ENCODE measurements around the gene SLC9A1. TPM values are rescaled to one million over a fixed set of nuclear protein-coding genes. Genes with fewer than 3 reads are reported as not detected.
"Not testable (repeated sequence)": the region's sequence is repeated elsewhere in the genome, so short reads cannot be mapped to it uniquely, and the experiment has no call there.

The SLC9A1 gene
- total RNA-seq (2014; rRNA removed; shearing (Covaris generic); ENCODE audit: low replicate concordance) = 35.3 and 48.6 TPM in 2 replicates

DNA sequence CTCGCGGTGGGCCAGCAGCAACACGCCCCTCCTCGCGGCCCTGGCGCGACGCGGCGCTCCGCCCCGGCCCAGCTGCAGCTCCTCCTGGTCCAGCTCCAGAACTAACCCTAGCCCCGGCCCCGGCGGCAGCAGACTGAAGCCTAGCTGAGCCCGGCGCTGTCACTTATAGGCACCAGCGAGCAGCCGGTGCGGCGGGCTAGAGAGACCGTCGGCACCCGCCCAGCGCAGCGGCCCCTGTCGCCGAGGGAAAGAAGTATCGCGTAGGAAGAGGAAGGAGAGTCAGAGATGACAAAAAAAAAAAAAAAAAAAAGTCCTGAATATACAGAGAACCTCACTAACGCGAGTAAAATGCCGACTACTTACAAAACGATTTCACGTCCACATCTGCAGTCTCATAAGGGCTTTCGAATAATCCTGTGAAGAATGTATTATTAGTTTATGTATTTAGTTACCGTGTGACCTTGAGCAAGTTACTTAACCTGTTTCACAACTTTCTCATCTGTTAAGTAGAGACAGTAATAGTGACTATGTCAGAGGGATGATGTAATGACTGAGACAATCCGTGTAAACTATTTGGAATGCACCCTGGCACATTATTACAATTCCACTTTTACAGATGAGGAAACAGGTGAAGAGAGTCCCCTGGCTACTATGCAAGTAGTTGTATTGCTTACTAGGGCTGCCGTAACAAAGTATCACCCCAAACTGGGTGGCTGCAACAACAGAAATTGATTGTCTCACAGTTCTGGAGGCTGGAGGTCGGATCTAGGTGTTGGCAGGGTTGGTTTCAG is at the start of gene SLC9A1:
Gene SLC9A1 (minus strand): TSS at position 135 of the 791 bp plus-strand sequence. CDS start 791 bp downstream, outside the sequence.
- no peaks in the 10 kb centered on the region; the same call in 1 of the 2 replicates for H3K36me3 ChIP-seq (ENCODE audit: insufficient read depth, low read length)
- DNase-seq = peak; percentile 96
- peaks cover 50% of the 10 kb centered on the region for H3K4me1 ChIP-seq (ENCODE audit: low read length)
- H3K9me2 ChIP-seq (replicated peaks; ENCODE audit: insufficient read depth, low read length) = no peaks in the 10 kb centered on the region
- peak within 1 kb of the TSS; percentile 100 for H3K4me2 ChIP-seq (ENCODE audit: low read depth, low read length, poor library complexity, severe bottlenecking)
- H3K27me3 ChIP-seq (ENCODE audit: low read length) = no peaks in the 10 kb centered on the region
- H4K20me1 ChIP-seq (ENCODE audit: insufficient read depth, low read depth, low read length) = peaks cover 20% of the 10 kb centered on the region
- H2AFZ ChIP-seq (ENCODE audit: low read length) = peak within 1 kb of the TSS; percentile 45
- H3K9ac ChIP-seq (ENCODE audit: low read length) = peak within 1 kb of the TSS; percentile 98
- H3K27ac ChIP-seq (ENCODE audit: low read length) = peak within 1 kb of the TSS; percentile 99
- peak within 1 kb of the TSS; percentile 92 for H3K4me3 ChIP-seq (ENCODE audit: low read length)
- H3K79me2 ChIP-seq (ENCODE audit: low read length) = peaks cover 45% of the 10 kb centered on the region
- no peaks in the 10 kb centered on the region for H3K9me3 ChIP-seq (ENCODE audit: low read length)

DNA sequence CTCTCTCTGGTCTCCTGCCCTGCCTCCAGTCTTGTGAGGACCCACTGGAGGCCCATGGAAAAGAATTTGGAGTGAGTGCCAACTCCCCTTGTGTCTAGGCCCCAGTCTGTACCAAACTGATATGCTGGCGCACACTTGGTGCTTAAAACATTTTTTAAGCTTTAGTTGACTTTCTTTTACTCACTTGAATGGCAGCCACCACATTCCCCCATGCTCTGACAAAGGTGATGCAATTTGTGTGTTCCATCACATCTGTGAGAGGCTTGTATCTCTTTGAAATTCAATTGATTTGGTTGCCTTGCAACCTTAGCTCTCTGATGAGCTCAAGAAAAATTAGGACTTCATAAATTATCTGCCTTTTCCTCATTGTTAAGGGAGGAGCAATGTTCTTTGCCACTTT is 49.0 kb upstream of the SLC9A1 start:
- H3K27ac ChIP-seq (ENCODE audit: low read length) = no peak overlapping the region
- DNase-seq = no peak
- no peak overlapping the region for H3K9ac ChIP-seq (ENCODE audit: low read length)
- H3K9me2 ChIP-seq (replicated peaks; ENCODE audit: insufficient read depth, low read length) = no peaks in the 10 kb centered on the region
- no peaks in the 10 kb centered on the region for H3K36me3 ChIP-seq (ENCODE audit: insufficient read depth, low read length)
- no peak overlapping the region for H3K4me2 ChIP-seq (ENCODE audit: low read depth, low read length, poor library complexity, severe bottlenecking)
- H4K20me1 ChIP-seq (ENCODE audit: insufficient read depth, low read depth, low read length) = no peaks in the 10 kb centered on the region
- no peaks in the 10 kb centered on the region for H3K27me3 ChIP-seq (ENCODE audit: low read length)
- no peak overlapping the region for H3K4me3 ChIP-seq (ENCODE audit: low read length)
- no peak overlapping the region for H2AFZ ChIP-seq (ENCODE audit: low read length)
- no peaks in the 10 kb centered on the region for H3K79me2 ChIP-seq (ENCODE audit: low read length)
- no peaks in the 10 kb centered on the region for H3K9me3 ChIP-seq (ENCODE audit: low read length)
- H3K4me1 ChIP-seq (ENCODE audit: low read length) = peaks cover 2% of the 10 kb centered on the region; the same call in 1 of the 2 replicates

DNA sequence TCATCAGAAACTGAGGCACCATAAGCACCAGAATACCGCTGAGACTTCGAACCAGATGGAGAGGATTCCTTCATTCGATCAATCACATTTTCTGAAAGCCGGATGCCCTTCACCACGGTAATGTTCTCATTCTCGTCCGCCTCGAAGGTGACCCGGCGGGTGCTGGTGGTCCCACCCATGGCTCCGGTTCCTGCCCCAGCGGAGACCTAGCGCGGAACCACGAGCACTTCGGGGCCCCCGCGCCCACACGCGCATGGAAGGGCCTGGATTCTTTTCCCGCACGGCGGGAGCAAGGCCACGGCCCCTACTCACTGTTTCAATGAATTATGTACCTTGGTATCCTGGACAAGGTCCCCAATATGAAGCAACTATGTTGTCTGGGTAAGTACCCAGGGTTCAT is 46.4 kb upstream of the SLC9A1 start:
- H3K9ac ChIP-seq (ENCODE audit: low read length) = no peak overlapping the region
- no peak overlapping the region for H2AFZ ChIP-seq (ENCODE audit: low read length)
- H3K4me3 ChIP-seq (ENCODE audit: low read length) = no peak overlapping the region
- H3K27me3 ChIP-seq (ENCODE audit: low read length) = no peaks in the 10 kb centered on the region
- no peaks in the 10 kb centered on the region for H3K79me2 ChIP-seq (ENCODE audit: low read length)
- no peaks in the 10 kb centered on the region for H4K20me1 ChIP-seq (ENCODE audit: insufficient read depth, low read depth, low read length)
- peaks cover 7% of the 10 kb centered on the region for H3K4me1 ChIP-seq (ENCODE audit: low read length)
- no peak for DNase-seq
- H3K36me3 ChIP-seq (ENCODE audit: insufficient read depth, low read length) = no peaks in the 10 kb centered on the region
- no peak overlapping the region for H3K4me2 ChIP-seq (ENCODE audit: low read depth, low read length, poor library complexity, severe bottlenecking)
- H3K9me2 ChIP-seq (replicated peaks; ENCODE audit: insufficient read depth, low read length) = no peaks in the 10 kb centered on the region
- no peak overlapping the region for H3K27ac ChIP-seq (ENCODE audit: low read length)
- no peaks in the 10 kb centered on the region for H3K9me3 ChIP-seq (ENCODE audit: low read length)

DNA sequence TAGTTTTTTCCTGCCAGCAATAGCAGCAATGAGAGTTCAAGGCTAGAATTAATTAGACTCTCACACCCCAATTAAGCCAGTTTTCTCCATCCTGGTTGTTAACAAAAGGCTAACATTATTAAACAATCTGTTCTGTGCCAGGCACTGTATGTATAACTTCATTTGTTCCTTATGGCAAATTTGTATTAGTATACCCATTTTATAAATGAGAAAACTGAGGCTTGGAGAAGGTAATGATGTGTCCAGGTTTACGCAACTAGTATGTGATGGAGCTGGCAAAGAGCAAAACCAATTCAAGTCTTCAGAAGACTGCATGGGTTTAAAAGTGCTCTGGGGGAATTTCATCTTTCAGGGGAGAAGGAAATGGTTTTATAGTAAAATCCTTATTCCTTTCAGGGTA is 38.3 kb upstream of the SLC9A1 start:
- Histone ChIP-seq H4K20me1 (ENCODE audit: insufficient read depth, low read depth, low read length) (no peaks in the 10 kb centered on the region), H3K27ac (ENCODE audit: low read length) (no peak overlapping the region), H2AFZ (ENCODE audit: low read length) (no peak overlapping the region), H3K4me2 (ENCODE audit: low read depth, low read length, poor library complexity, severe bottlenecking) (no peak overlapping the region), H3K9ac (ENCODE audit: low read length) (no peak overlapping the region), H3K9me3 (ENCODE audit: low read length) (no peaks in the 10 kb centered on the region), H3K9me2 (replicated peaks; ENCODE audit: insufficient read depth, low read length) (no peaks in the 10 kb centered on the region), H3K4me1 (ENCODE audit: low read length) (peaks cover 8% of the 10 kb centered on the region), H3K4me3 (ENCODE audit: low read length) (no peak overlapping the region), H3K27me3 (ENCODE audit: low read length) (no peaks in the 10 kb centered on the region), H3K36me3 (ENCODE audit: insufficient read depth, low read length) (no peaks in the 10 kb centered on the region), H3K79me2 (ENCODE audit: low read length) (no peaks in the 10 kb centered on the region)
- DNase-seq = no peak

DNA sequence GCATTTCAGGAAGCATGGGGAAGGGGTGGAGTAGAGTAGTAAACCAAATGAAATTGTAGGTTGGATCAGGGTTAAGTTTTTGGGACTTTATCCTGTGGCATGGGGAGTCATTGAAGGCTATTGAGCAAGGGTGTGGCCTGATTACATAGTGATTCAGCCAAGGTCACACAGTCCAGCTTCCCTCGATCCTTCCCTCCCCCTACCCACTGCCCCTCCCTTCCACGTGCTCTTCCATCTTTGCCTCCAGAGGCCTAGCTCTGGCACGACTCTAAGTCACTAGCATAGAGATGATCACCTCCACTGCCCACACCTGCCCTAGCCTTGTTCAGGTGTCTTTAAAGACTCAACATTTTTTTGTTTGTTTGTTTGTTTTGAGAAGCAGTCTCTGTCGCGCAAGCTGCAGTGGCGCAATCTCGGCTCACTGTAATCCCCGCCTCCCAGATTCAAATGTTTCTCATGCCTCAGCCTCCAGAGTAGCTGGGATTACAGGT is 37.2 kb upstream of the SLC9A1 start:
- Histone ChIP-seq H3K27ac (ENCODE audit: low read length) (no peak overlapping the region), H4K20me1 (ENCODE audit: insufficient read depth, low read depth, low read length) (no peaks in the 10 kb centered on the region), H3K36me3 (ENCODE audit: insufficient read depth, low read length) (no peaks in the 10 kb centered on the region), H2AFZ (ENCODE audit: low read length) (no peak overlapping the region), H3K9me3 (ENCODE audit: low read length) (no peaks in the 10 kb centered on the region), H3K4me2 (ENCODE audit: low read depth, low read length, poor library complexity, severe bottlenecking) (no peak overlapping the region), H3K9me2 (replicated peaks; ENCODE audit: insufficient read depth, low read length) (no peaks in the 10 kb centered on the region), H3K79me2 (ENCODE audit: low read length) (no peaks in the 10 kb centered on the region), H3K4me3 (ENCODE audit: low read length) (no peak overlapping the region), H3K9ac (ENCODE audit: low read length) (no peak overlapping the region), H3K4me1 (ENCODE audit: low read length) (peaks cover 3% of the 10 kb centered on the region; the same call in 1 of the 2 replicates), H3K27me3 (ENCODE audit: low read length) (no peaks in the 10 kb centered on the region)
- DNase-seq = no peak

DNA sequence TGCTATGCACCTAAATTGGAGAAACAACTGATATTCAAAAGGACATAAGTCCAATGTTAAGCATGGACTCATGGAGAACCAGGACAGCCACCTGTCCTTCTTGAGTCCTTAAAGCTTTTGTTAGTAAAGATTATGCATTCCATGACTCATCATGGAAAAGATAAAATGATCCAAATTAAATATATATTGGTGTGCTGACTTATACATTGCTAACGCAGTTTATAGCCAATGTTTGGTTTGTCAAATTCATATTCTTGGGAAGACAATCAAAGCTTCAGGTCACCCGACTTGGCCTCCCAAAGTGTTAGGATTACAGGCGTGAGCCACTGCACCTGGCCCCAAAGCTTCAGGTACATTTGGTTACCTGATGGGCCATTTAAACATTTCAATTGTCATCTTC is 29.7 kb upstream of the SLC9A1 start:
- H3K4me3 ChIP-seq (ENCODE audit: low read length); H3K79me2 ChIP-seq (ENCODE audit: low read length); H3K9me2 ChIP-seq (replicated peaks; ENCODE audit: insufficient read depth, low read length): not testable (repeated sequence)

DNA sequence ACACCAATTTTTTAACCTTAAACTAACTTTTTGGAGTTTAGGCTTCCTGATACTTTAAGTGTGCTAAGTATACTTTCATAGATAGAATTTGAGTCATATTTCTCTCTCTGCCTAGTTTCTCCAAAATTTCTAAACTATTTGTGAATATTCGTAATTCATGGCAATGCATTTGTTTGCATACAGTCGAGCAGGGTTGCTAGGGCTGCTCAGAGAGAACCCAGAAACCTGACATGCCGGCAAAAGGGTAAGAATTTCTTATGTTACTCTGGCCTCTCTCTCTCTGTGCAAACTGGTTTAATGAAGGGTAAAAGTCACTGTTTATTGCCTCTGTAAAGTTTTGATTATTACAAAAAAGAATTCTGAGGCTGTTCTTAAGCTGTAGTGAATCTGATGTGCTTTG is 25.1 kb upstream of the SLC9A1 start:
- Histone ChIP-seq H4K20me1 (ENCODE audit: insufficient read depth, low read depth, low read length) (no peaks in the 10 kb centered on the region), H3K36me3 (ENCODE audit: insufficient read depth, low read length) (no peaks in the 10 kb centered on the region; the same call in 1 of the 2 replicates), H2AFZ (ENCODE audit: low read length) (no peak overlapping the region), H3K4me1 (ENCODE audit: low read length) (peaks cover 5% of the 10 kb centered on the region; the same call in 1 of the 2 replicates), H3K4me3 (ENCODE audit: low read length) (no peak overlapping the region), H3K9ac (ENCODE audit: low read length) (no peak overlapping the region), H3K9me3 (ENCODE audit: low read length) (peaks cover 6% of the 10 kb centered on the region), H3K79me2 (ENCODE audit: low read length) (no peaks in the 10 kb centered on the region), H3K27ac (ENCODE audit: low read length) (no peak overlapping the region), H3K4me2 (ENCODE audit: low read depth, low read length, poor library complexity, severe bottlenecking) (no peak overlapping the region), H3K9me2 (replicated peaks; ENCODE audit: insufficient read depth, low read length) (no peaks in the 10 kb centered on the region), H3K27me3 (ENCODE audit: low read length) (no peaks in the 10 kb centered on the region; the same call in 1 of the 2 replicates)
- DNase-seq = peak; percentile 40

More for the DNA sequence above, 29.7 kb upstream of the SLC9A1 start:
- not testable (repeated sequence) for H3K9me3 ChIP-seq (ENCODE audit: low read length); H2AFZ ChIP-seq (ENCODE audit: low read length); H3K9ac ChIP-seq (ENCODE audit: low read length); DNase-seq; H4K20me1 ChIP-seq (ENCODE audit: insufficient read depth, low read depth, low read length); H3K4me1 ChIP-seq (ENCODE audit: low read length); H3K27me3 ChIP-seq (ENCODE audit: low read length); H3K27ac ChIP-seq (ENCODE audit: low read length); H3K4me2 ChIP-seq (ENCODE audit: low read depth, low read length, poor library complexity, severe bottlenecking); H3K36me3 ChIP-seq (ENCODE audit: insufficient read depth, low read length)

DNA sequence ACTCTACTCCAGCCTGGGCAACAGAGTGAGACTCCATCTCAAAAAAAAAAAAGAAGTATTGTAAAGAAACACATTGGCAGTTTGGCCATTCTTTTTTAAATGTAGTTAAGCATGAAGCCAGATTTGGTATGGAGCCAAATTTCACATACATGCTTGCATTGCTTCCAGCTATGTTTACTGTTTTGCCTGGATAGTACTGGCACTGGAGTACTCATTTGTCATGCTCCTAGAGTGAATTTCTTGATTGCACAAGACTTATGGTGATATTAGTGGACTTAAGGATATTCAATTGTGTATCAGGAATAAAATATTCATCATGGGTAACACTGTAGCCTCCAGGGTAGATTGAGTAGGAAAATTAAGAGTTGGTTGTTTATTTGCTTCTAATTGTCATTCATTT is 24.5 kb upstream of the SLC9A1 start:
- no peak overlapping the region for H2AFZ ChIP-seq (ENCODE audit: low read length)
- peaks cover 5% of the 10 kb centered on the region; the same call in 1 of the 2 replicates for H3K4me1 ChIP-seq (ENCODE audit: low read length)
- no peaks in the 10 kb centered on the region for H3K9me2 ChIP-seq (replicated peaks; ENCODE audit: insufficient read depth, low read length)
- no peak overlapping the region for H3K9ac ChIP-seq (ENCODE audit: low read length)
- H3K36me3 ChIP-seq (ENCODE audit: insufficient read depth, low read length) = no peaks in the 10 kb centered on the region; the same call in 1 of the 2 replicates
- H4K20me1 ChIP-seq (ENCODE audit: insufficient read depth, low read depth, low read length) = no peaks in the 10 kb centered on the region
- no peak overlapping the region for H3K4me3 ChIP-seq (ENCODE audit: low read length)
- no peaks in the 10 kb centered on the region for H3K79me2 ChIP-seq (ENCODE audit: low read length)
- peak; percentile 38 for DNase-seq
- H3K9me3 ChIP-seq (ENCODE audit: low read length) = peaks cover 6% of the 10 kb centered on the region
- no peak overlapping the region for H3K27ac ChIP-seq (ENCODE audit: low read length)
- H3K27me3 ChIP-seq (ENCODE audit: low read length) = no peaks in the 10 kb centered on the region; the same call in 1 of the 2 replicates
- no peak overlapping the region for H3K4me2 ChIP-seq (ENCODE audit: low read depth, low read length, poor library complexity, severe bottlenecking)

All from Karpas-422 (cell line).